HCT116 (cell line): ENCODE data around the gene PHF2. TPM values are rescaled to one million over a fixed set of nuclear protein-coding genes. Genes with fewer than 3 reads are reported as not detected.

Source experiments
- ATAC-seq: fragments of 200-7000 bp; cut with Tn5 transposase; 2 replicates; pipeline ENCODE4 v1.9.1; 2020; ENCODE audit warnings: mild to moderate bottlenecking, moderate library complexity
- BruUV-seq: library from RNA; stranded (reverse); fragments of 400-500 nt; replicated peaks from 2 replicates; lab custom pipeline; 2021; lab: Mats Ljungman, UMichigan
- CTCF ChIA-PET: fragments of 300-600 bp; sonication (Branson Sonifier 250); formaldehyde crosslinking; loops from one replicate; lab custom pipeline; 2021; ENCODE audit warnings: antibody characterized with exemption; lab: Charles Lee
- POLR2A ChIA-PET: fragments of 300-600, 350-600 bp; sonication (Branson Sonifier 250); formaldehyde crosslinking; loops from one replicate; lab custom pipeline; 2021; ENCODE audit warnings: antibody characterized with exemption; lab: Charles Lee
- RAD21 ChIA-PET, 2 experiments: fragments of 300-600 bp; sonication (Branson Sonifier 250); formaldehyde crosslinking; loops; one replicate each; lab custom pipeline; 2023; ENCODE audit warnings: low total read pairs in 2 of 2; ENCODE audit not compliant: uncharacterized antibody in 2 of 2, unreplicated experiment in 2 of 2, low non-redundant PET in 1 of 2; lab: Charles Lee
- DNase-seq: peaks from one replicate; pipeline ENCODE4 v3.0.0-alpha.2; 2010; ENCODE audit warnings: low read depth, low spot score
- H2AFZ ChIP-seq: fragments of 200-600 bp; shearing (Covaris generic), sonication (generic); 2 replicates; pipeline ENCODE4 v1.6.1; 2017; ENCODE audit warnings: low read depth, mixed run types, mixed read lengths, antibody characterized with exemption, low read length; ENCODE audit not compliant: poor library complexity, severe bottlenecking
- H3K27ac ChIP-seq: 2 replicates; pipeline ENCODE4 v1.5.1; 2012; ENCODE audit warnings: low read depth, low read length
- H3K27me3 ChIP-seq: fragments of 200-600 bp; sonication (generic); 2 replicates; pipeline ENCODE4 v1.6.1; 2016; ENCODE audit warnings: mixed run types, low read length, mixed read lengths; ENCODE audit not compliant: insufficient read depth
- H3K36me3 ChIP-seq, 2 experiments: fragments of 200-500 bp in 1 of 2; fragments of 200-600 bp in 1 of 2; sonication (Bioruptor generic) in 1 of 2; sonication (generic) in 1 of 2; 2 replicates each; pipeline versions ENCODE4 v1.5.1 to v1.6.1; 2014 to 2016; ENCODE audit warnings: low read length in 2 of 2, inconsistent platforms in 1 of 2, mixed read lengths in 1 of 2, mixed run types in 1 of 2; ENCODE audit not compliant: insufficient read depth in 2 of 2, control insufficient read depth in 1 of 2
- H3K4me1 ChIP-seq, 2 experiments: fragments of 200-600 bp in 1 of 2; sonication (generic) in 1 of 2; 2 replicates each; pipeline versions ENCODE4 v1.5.1 to v1.6.1; 2012 to 2017; ENCODE audit warnings: low read length in 2 of 2, inconsistent platforms in 1 of 2, mild to moderate bottlenecking in 1 of 2, mixed read lengths in 1 of 2, mixed run types in 1 of 2, moderate library complexity in 1 of 2; ENCODE audit not compliant: insufficient read depth in 2 of 2, control insufficient read depth in 1 of 2
- H3K4me2 ChIP-seq: fragments of 200-600 bp; sonication (generic); 2 replicates; pipeline ENCODE4 v1.6.1; 2017; ENCODE audit warnings: mixed run types, low read length, mixed read lengths
- H3K4me3 ChIP-seq, 2 experiments: fragments of 200-600 bp in 1 of 2; sonication (generic) in 1 of 2; replicated peaks in 1 of 2; 2 replicates each; pipeline ENCODE4 v1.5.1; 2011 to 2016; ENCODE audit warnings: low read length in 2 of 2, control low read depth in 1 of 2, low read depth in 1 of 2, mild to moderate bottlenecking in 1 of 2, mixed read lengths in 1 of 2, mixed run types in 1 of 2
- H3K79me2 ChIP-seq: fragments of 200-600 bp; sonication (generic); 2 replicates; pipeline ENCODE4 v1.6.1; 2017; ENCODE audit warnings: mild to moderate bottlenecking, mixed run types, low read length, moderate library complexity, mixed read lengths; ENCODE audit not compliant: insufficient read depth
- H3K9ac ChIP-seq: fragments of 200-600 bp; sonication (generic); 2 replicates; pipeline ENCODE4 v1.6.1; 2016; ENCODE audit warnings: low read length, mixed read lengths
- H3K9me2 ChIP-seq: fragments of 200-600 bp; sonication (generic), shearing (Covaris generic); 2 replicates; pipeline ENCODE4 v1.6.1; 2017; ENCODE audit warnings: mixed run types, mild to moderate bottlenecking, moderate library complexity; ENCODE audit not compliant: insufficient read depth
- H3K9me3 ChIP-seq, 2 experiments: fragments of 200-500 bp in 1 of 2; fragments of 200-600 bp in 1 of 2; sonication (Bioruptor generic) in 1 of 2; sonication (generic) in 1 of 2; 2 replicates each; pipeline ENCODE4 v1.6.1; 2014 to 2017; ENCODE audit warnings: low read length in 2 of 2, mixed read lengths in 2 of 2, inconsistent platforms in 1 of 2, low read depth in 1 of 2, mild to moderate bottlenecking in 1 of 2, mixed run types in 1 of 2, moderate library complexity in 1 of 2; ENCODE audit not compliant: control insufficient read depth in 1 of 2, insufficient read depth in 1 of 2
- H4K20me1 ChIP-seq: fragments of 200-600 bp; sonication (generic), shearing (Covaris generic); 2 replicates; pipeline ENCODE4 v1.6.1; 2017; ENCODE audit warnings: mixed run types, mild to moderate bottlenecking, moderate library complexity; ENCODE audit not compliant: insufficient read depth
- ATF3 ChIP-seq: IDR thresholded peaks from 2 replicates; pipeline ENCODE4 v1.6.1; 2012
- CTCF ChIP-seq, 3 experiments: fragments of 200-600 bp in 1 of 3; sonication (generic) in 1 of 3; IDR thresholded peaks in 2 of 3; conservative IDR thresholded peaks in 1 of 3; 2 replicates each; pipeline ENCODE4 v1.5.1; 2012 to 2017; ENCODE audit warnings: low read depth in 2 of 3, low read length in 2 of 3, antibody characterized with exemption in 1 of 3, borderline replicate concordance in 1 of 3, control low read depth in 1 of 3, mild to moderate bottlenecking in 1 of 3, mixed read lengths in 1 of 3, mixed run types in 1 of 3, moderate library complexity in 1 of 3; ENCODE audit not compliant: insufficient read depth in 1 of 3
- EGR1 ChIP-seq: IDR thresholded peaks from 2 replicates; pipeline ENCODE4 v1.6.1; 2012; ENCODE audit warnings: low read depth
- ELF1 ChIP-seq: IDR thresholded peaks from 2 replicates; pipeline ENCODE4 v1.6.1; 2012; ENCODE audit warnings: low read depth, borderline replicate concordance
- EZH2 ChIP-seq: fragments of 200-600 bp; sonication (generic); IDR thresholded peaks from 2 replicates; pipeline ENCODE4 v1.6.1; 2017; ENCODE audit warnings: antibody characterized with exemption, mixed run types
- FOSL1 ChIP-seq: IDR thresholded peaks from 2 replicates; pipeline ENCODE4 v1.6.1; 2012; ENCODE audit warnings: low read depth
- POLR2A ChIP-seq: IDR thresholded peaks from 2 replicates; pipeline ENCODE4 v1.7.0; 2011; ENCODE audit warnings: borderline replicate concordance; ENCODE audit not compliant: insufficient read depth, insufficient read length; ENCODE audit errors: extremely low read depth
- POLR2AphosphoS5 ChIP-seq: IDR thresholded peaks from 2 replicates; pipeline ENCODE4 v1.6.1; 2011; ENCODE audit warnings: mild to moderate bottlenecking, low read depth, low read length, moderate library complexity
- RAD21 ChIP-seq: IDR thresholded peaks from 2 replicates; pipeline ENCODE4 v1.6.1; 2012; ENCODE audit warnings: low read depth, mild to moderate bottlenecking
- REST ChIP-seq: IDR thresholded peaks from 2 replicates; pipeline ENCODE4 v1.6.1; 2012; ENCODE audit warnings: low read depth
- SIN3A ChIP-seq: IDR thresholded peaks from 2 replicates; pipeline ENCODE4 v1.6.1; 2012; ENCODE audit warnings: low read depth
- SP1 ChIP-seq: IDR thresholded peaks from 2 replicates; pipeline ENCODE4 v1.6.1; 2012; ENCODE audit warnings: low read depth
- TCF7L2 ChIP-seq: IDR thresholded peaks from 2 replicates; pipeline ENCODE4 v1.7.0; 2011; ENCODE audit warnings: borderline replicate concordance, inconsistent platforms; ENCODE audit not compliant: insufficient read depth, insufficient read length; ENCODE audit errors: extremely low read depth
- YY1 ChIP-seq: IDR thresholded peaks from 2 replicates; pipeline ENCODE4 v1.6.1; 2011; ENCODE audit warnings: low read length, low read depth, moderate library complexity, mild to moderate bottlenecking; ENCODE audit not compliant: insufficient replicate concordance; ENCODE audit errors: extremely low read depth
- ZBTB33 ChIP-seq: IDR thresholded peaks from 2 replicates; pipeline ENCODE4 v1.6.1; 2011; ENCODE audit warnings: mild to moderate bottlenecking, low read length, moderate library complexity; ENCODE audit not compliant: insufficient replicate concordance; ENCODE audit errors: extremely low read depth
- ZFX ChIP-seq: fragments of 450-650 bp; IDR thresholded peaks from 2 replicates; pipeline ENCODE4 v1.6.1; 2017
- ZNF274 ChIP-seq: fragments of 200-500 bp; sonication (Bioruptor generic); IDR thresholded peaks from 2 replicates; pipeline ENCODE4 v1.6.1; 2014; ENCODE audit warnings: mild to moderate bottlenecking, low read depth, low read length, inconsistent platforms
- intact Hi-C: fragments of 100-400 bp; cut with micrococcal nuclease; formaldehyde crosslinking; loops from 2 replicates; pipeline ENCODE4 v1.10.0; 2022
- total RNA-seq: library from RNA; stranded (reverse); gene quantifications from one replicate; pipeline ENCODE4 v1.2.1, GENCODE V29; 2021; ENCODE audit not compliant: unreplicated experiment

The PHF2 gene
- total RNA-seq, 1 experiment from 2014 or later, result 20.6 TPM

- Histone ChIP-seq H3K9me3 (no peaks in the 10 kb centered on the region), H2AFZ (no peak overlapping the region), H3K79me2 (no peaks in the 10 kb centered on the region), H3K4me2 (no peak overlapping the region), H3K27me3 (no peaks in the 10 kb centered on the region), H3K4me3 (no peak overlapping the region), H3K4me1 (no peaks in the 10 kb centered on the region), H4K20me1 (no peaks in the 10 kb centered on the region), H3K27ac (no peak overlapping the region), H3K9ac (no peak overlapping the region), H3K9me2 (no peaks in the 10 kb centered on the region), H3K36me3 (peaks cover 0 to 5% of the 10 kb centered on the region in 2 experiments; a peak in 1 of 4 replicates)
- BruUV-seq, result no TSS peak
- RAD21 ChIA-PET, result no interaction called here
- CTCF ChIA-PET, result no interaction called here
- no peak for DNase-seq
- no peak for ATAC-seq
- POLR2A ChIA-PET, result no interaction called here
- intact Hi-C loops, result no loop called here
- TF ChIP-seq POLR2A (no peak), REST (no peak), ELF1 (no peak), ATF3 (no peak), ZFX (no peak), SIN3A (no peak), CTCF (IDR thresholded peaks at IDR 0.05 in 2 of 3, conservative IDR thresholded peaks at IDR 0.05 in 1 of 3; ENCODE audit: borderline replicate concordance in 1 of 3, insufficient read depth in 1 of 3, low read depth in 2 of 3, low read length in 2 of 3) (no peak), ZBTB33 (no peak), EZH2 (no peak), POLR2AphosphoS5 (no peak), FOSL1 (no peak), RAD21 (no peak), EGR1 (no peak), TCF7L2 (no peak), SP1 (no peak), ZNF274 (no peak), YY1 (no peak)
These were observed 60.3 kb downstream of the PHF2 start for GRCh38 chr9:93636667-93637066.
